NCI-H1105 (cell line): ENCODE data around the gene CAMK1D.

ENCODE experiments used
- DNase-seq: peaks from one replicate; lab custom pipeline; 2025; lab: John Stamatoyannopoulos, UW

CAMK1D gene

GRCh38 chr10:12375076-12375504 lies 25.7 kb downstream of the CAMK1D start:
- DNase-seq = no peak

GRCh38 chr10:12376211-12376610 lies 26.9 kb downstream of the CAMK1D start:
- no peak for DNase-seq

- no peak for DNase-seq
Measured at GRCh38 chr10:12377658-12378290, 28.4 kb downstream of the CAMK1D start.

- no peak for DNase-seq
Measured at GRCh38 chr10:12380999-12381398, 31.7 kb downstream of the CAMK1D start.

- DNase-seq = no peak
Measured at GRCh38 chr10:12381536-12382156, 32.3 kb downstream of the CAMK1D start.

GRCh38 chr10:12382157-12382548 lies 32.8 kb downstream of the CAMK1D start:
- DNase-seq = no peak

GRCh38 chr10:12382956-12383531 lies 33.7 kb downstream of the CAMK1D start:
- DNase-seq = no peak

GRCh38 chr10:12384906-12385305 lies 35.6 kb downstream of the CAMK1D start:
- DNase-seq = no peak

- DNase-seq = no peak
Measured at GRCh38 chr10:12387561-12388210, 38.3 kb downstream of the CAMK1D start.

GRCh38 chr10:12388671-12389070 lies 39.3 kb downstream of the CAMK1D start:
- DNase-seq = no peak

- DNase-seq = no peak
Measured at GRCh38 chr10:12389154-12389734, 39.9 kb downstream of the CAMK1D start.

GRCh38 chr10:12390733-12391132 lies 41.4 kb downstream of the CAMK1D start:
- no peak for DNase-seq

GRCh38 chr10:12391206-12391605 lies 41.9 kb downstream of the CAMK1D start:
- no peak for DNase-seq

- DNase-seq = no peak
Measured at GRCh38 chr10:12393831-12394230, 44.5 kb downstream of the CAMK1D start.

GRCh38 chr10:12394241-12395033 lies 45.1 kb downstream of the CAMK1D start:
- no peak for DNase-seq

- DNase-seq = no peak
Measured at GRCh38 chr10:12396093-12396492, 46.7 kb downstream of the CAMK1D start.

GRCh38 chr10:12396567-12396966 lies 47.2 kb downstream of the CAMK1D start:
- DNase-seq = no peak

GRCh38 chr10:12397147-12397896 lies 48.0 kb downstream of the CAMK1D start:
- no peak for DNase-seq

GRCh38 chr10:12397941-12398340 lies 48.6 kb downstream of the CAMK1D start:
- DNase-seq = no peak

GRCh38 chr10:12400266-12400931 lies 51.1 kb downstream of the CAMK1D start:
- DNase-seq = no peak

- DNase-seq = no peak
Measured at GRCh38 chr10:12401466-12401865, 52.1 kb downstream of the CAMK1D start.
